ENCODE measurements around the gene NUP214. TPM values are rescaled to one million over a fixed set of nuclear protein-coding genes. Genes with fewer than 3 reads are reported as not detected.

Gene NUP214
- total and polyA plus RNA-seq, 9 donors: 25.0 to 60.7 (median 46.6) TPM

DNA sequence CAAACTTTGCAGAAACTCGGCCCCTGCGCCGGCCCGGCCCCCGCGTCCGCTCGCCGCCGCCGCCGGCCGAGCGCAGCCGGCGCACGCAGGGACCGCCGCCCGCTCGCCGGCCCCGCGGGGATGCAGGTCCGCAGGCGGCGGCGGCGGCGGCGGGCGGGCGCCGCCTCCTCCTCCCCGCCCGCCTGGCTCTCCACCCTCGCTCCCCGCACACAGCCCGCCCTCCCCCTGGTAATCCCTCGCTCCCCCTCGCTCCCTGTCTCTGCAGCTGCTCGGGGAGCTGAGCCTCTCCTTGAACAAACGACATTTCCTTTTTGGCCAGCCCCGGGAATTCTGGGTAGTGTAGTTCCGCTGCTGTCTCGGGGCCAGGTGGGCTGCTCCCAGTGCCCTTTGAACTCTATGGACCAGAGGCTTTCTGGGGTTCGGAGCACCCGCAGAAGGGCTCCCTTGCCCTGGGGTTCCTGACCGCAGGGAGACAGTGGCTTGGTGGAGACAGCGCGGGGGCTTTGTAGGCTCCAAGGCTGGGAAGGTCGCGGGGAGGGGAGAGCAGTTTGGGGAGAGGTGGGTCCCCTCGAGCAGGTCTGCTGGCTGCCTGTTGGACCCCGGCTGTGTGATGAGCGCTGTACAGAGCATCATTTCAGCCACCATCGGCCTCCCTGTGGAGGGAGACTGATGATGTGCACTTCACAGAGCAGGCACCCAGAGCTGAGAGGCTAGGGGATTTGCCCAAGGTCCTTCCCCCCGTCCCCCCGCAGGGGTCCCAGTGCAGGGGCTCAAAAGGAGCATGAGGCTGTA is 152.7 kb downstream of the NUP214 start:
- TF ChIP-seq EP300 (IDR thresholded peaks at IDR 0.05) (no peak), POLR2A (IDR thresholded peaks at IDR 0.05) (no peak)
- TF ChIP-seq, protein P1, sequence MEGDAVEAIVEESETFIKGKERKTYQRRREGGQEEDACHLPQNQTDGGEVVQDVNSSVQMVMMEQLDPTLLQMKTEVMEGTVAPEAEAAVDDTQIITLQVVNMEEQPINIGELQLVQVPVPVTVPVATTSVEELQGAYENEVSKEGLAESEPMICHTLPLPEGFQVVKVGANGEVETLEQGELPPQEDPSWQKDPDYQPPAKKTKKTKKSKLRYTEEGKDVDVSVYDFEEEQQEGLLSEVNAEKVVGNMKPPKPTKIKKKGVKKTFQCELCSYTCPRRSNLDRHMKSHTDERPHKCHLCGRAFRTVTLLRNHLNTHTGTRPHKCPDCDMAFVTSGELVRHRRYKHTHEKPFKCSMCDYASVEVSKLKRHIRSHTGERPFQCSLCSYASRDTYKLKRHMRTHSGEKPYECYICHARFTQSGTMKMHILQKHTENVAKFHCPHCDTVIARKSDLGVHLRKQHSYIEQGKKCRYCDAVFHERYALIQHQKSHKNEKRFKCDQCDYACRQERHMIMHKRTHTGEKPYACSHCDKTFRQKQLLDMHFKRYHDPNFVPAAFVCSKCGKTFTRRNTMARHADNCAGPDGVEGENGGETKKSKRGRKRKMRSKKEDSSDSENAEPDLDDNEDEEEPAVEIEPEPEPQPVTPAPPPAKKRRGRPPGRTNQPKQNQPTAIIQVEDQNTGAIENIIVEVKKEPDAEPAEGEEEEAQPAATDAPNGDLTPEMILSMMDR (IDR thresholded peaks at IDR 0.05): no peak
- intact Hi-C loops (cut with DNase I): no loop called here
- no peak overlapping the region for H3K27ac ChIP-seq
- H3K4me1 ChIP-seq (ENCODE audit: insufficient read depth): no peaks in the 10 kb centered on the region
- H3K27me3 ChIP-seq: no peaks in the 10 kb centered on the region
- H3K9me3 ChIP-seq: no peaks in the 10 kb centered on the region
- WGBS, 3 donors: 6 to 23% (median 7%) methylated on average over 18 to 59 of the region's 59 CpGs
- H3K4me3 ChIP-seq: peak overlapping the region; percentile 44
- DNase-seq: peak; percentile 67 to 75 (median 73)
- no peaks in the 10 kb centered on the region for H3K36me3 ChIP-seq

- H3K27me3 ChIP-seq: no peaks in the 10 kb centered on the region
- H3K36me3 ChIP-seq: no peaks in the 10 kb centered on the region
- H3K4me1 ChIP-seq (ENCODE audit: insufficient read depth): no peaks in the 10 kb centered on the region
- H3K27ac ChIP-seq: no peak overlapping the region
- no peak for DNase-seq
- intact Hi-C loops (cut with DNase I): no loop called here
- no peaks in the 10 kb centered on the region for H3K9me3 ChIP-seq
- H3K4me3 ChIP-seq: no peak overlapping the region
- TF ChIP-seq, protein P1 (IDR thresholded peaks at IDR 0.05): no peak
- TF ChIP-seq EP300 (IDR thresholded peaks at IDR 0.05) (no peak), POLR2A (IDR thresholded peaks at IDR 0.05) (no peak)
- WGBS, 3 donors: 70 to 72% (median 71%) methylated on average over 10 of the region's 10 CpGs
Observed at GRCh38 chr9:131278702-131279111, 153.3 kb downstream of the NUP214 start.

DNA sequence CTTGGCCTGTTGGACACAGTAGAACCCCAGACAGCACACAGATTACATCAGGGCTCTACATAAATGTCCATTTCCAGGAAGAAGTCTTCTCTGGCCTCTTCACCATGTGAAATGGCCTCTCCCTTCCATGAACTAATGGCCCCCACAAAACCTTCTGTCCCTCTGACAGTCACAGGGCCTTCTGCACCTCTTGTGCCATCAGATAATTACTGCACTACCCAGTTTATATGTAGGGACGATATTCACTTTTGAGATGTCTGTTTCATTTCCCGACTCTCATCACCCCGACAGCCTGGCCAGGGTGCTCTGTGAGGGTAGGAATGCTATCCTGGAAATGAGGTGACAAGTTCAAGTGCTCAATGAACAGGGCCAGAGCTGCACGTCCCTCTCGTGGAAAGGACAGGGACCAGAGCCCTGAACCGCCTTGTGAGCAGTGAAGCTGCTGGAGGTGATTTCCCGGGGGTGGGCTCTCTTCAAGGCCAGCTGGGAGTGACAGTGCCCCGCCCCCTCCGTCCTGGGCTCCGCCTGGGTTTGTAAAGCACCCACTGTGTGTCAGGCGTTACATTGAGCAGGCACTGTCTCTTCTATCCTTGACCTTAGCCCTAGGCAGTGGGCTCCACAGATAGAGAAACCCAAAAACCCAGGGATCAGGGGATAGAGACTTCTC is 153.9 kb downstream of the NUP214 start:
- intact Hi-C loops (cut with DNase I): no loop called here
- no peaks in the 10 kb centered on the region for H3K36me3 ChIP-seq

GRCh38 chr9:131279863-131280570 is 154.6 kb downstream of the NUP214 start:
- H3K36me3 ChIP-seq: no peaks in the 10 kb centered on the region
- no peaks in the 10 kb centered on the region for H3K27me3 ChIP-seq
- WGBS, 3 donors: 64 to 66% (median 66%) methylated on average over 19 of the region's 19 CpGs
- H3K27ac ChIP-seq: no peak overlapping the region
- intact Hi-C loops (cut with DNase I): no loop called here
- no peak for DNase-seq
- TF ChIP-seq EP300 (IDR thresholded peaks at IDR 0.05) (no peak), POLR2A (IDR thresholded peaks at IDR 0.05) (no peak)
- TF ChIP-seq, protein P1 (IDR thresholded peaks at IDR 0.05): no peak
- no peaks in the 10 kb centered on the region for H3K4me1 ChIP-seq (ENCODE audit: insufficient read depth)
- no peak overlapping the region for H3K4me3 ChIP-seq
- H3K9me3 ChIP-seq: no peaks in the 10 kb centered on the region

More for the DNA sequence above, 153.9 kb downstream of the NUP214 start:
- Histone ChIP-seq H3K27ac (no peak overlapping the region), H3K4me1 (ENCODE audit: insufficient read depth) (no peaks in the 10 kb centered on the region), H3K27me3 (no peaks in the 10 kb centered on the region), H3K9me3 (no peaks in the 10 kb centered on the region), H3K4me3 (no peak overlapping the region)
- 55 to 62% (median 61%) methylated on average over 11 of the region's 11 CpGs for WGBS, 3 donors
- no peak for DNase-seq
- no peak for TF ChIP-seq EP300 (IDR thresholded peaks at IDR 0.05)
- TF ChIP-seq, protein P1 (IDR thresholded peaks at IDR 0.05): no peak
- no peak for TF ChIP-seq POLR2A (IDR thresholded peaks at IDR 0.05)
